Raji (cell line): ENCODE measurements around the gene ZNF511.

Experiments used
- POLR2A ChIP-seq: IDR thresholded peaks from 2 replicates; pipeline ENCODE4 v1.6.1; 2011; ENCODE audit warnings: low read depth, low read length, control low read depth; ENCODE audit not compliant: insufficient read depth

ZNF511 gene

GRCh38 chr10:133271521-133272300, 37.0 kb upstream of the ZNF511 start:
- TF ChIP-seq POLR2A, result no peak

DNA sequence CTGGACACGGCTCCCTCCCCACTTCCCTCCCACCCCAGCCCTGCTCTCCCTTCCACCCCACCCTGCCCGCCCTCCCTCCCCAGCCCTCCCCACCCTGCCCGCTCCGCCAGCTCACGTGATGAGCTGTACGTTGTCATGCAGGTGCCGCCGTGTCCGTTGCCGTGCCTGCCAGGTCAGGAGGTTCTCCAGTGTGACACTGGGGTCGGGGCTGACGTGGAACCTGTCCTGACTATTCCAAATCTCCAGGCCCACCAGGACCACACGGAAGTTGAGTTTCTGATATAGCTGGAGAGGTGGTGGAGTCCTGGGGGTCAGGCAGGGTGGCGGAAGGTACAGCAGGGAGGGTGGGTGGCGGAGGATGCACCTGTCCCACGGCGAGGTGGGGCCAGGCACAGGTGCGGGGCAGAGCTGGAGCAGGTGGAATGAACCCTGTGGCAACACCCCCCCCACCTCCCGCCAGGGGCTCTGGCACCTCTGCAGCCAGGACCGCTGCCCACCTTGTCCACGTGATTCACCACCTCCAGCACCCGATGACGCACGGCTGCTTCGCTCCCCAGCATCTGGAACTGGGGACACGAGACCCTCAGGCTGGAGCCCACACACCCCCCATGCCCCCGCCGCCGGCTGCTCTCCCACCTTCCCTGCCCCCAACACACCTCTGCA, 36.3 kb upstream of the ZNF511 start:
- no peak for TF ChIP-seq POLR2A

DNA sequence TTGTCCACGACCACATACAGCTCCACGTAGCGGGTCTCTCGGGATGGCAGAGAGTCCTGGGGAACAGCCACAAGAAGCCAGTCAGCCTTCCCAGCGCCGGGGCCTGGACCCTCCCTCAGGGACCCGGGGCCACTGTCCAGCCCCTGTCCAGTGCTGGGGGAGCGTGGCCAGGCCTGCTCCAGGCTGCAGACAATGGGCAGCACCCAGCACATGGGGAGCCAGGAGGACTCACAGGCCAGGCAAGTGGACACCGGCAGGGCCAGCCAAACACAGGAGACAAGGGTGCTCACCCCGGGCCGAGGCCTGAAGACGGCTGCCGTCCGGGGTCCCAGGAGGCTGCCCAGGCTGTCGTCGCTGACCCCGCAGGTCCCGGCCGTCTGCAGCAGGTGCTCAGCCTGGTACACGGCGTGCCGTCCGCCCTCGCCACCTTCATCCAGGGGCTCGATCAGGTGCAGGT, 35.7 kb upstream of the ZNF511 start:
- TF ChIP-seq POLR2A, result no peak

GRCh38 chr10:133273534-133274143, 35.1 kb upstream of the ZNF511 start:
- TF ChIP-seq POLR2A, result no peak

GRCh38 chr10:133274751-133275683, 33.7 kb upstream of the ZNF511 start:
- TF ChIP-seq POLR2A, result no peak

DNA sequence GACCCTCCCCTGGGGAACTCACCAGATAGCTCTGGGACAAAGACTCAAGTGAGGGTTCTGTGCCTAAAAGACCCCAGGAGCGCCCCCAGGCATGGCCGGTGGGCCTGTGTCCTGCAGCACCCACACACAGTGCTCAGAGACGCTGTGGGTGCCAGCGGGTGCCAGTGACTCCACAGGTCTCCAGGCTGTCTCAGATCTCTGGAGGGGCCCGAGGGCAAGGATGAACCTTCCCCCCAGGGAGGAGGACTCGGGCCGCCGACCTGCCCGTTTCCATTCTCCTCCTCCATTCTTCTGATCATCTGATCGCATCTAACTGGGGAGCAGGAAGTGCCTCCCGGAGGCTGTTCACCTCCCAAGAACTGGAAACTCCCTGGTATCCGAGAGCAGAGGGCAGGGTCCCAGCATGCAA, 33.0 kb upstream of the ZNF511 start:
- no peak for TF ChIP-seq POLR2A

GRCh38 chr10:133276100-133276434, 32.6 kb upstream of the ZNF511 start:
- TF ChIP-seq POLR2A, result no peak

- TF ChIP-seq POLR2A, result no peak
These were observed 32.1 kb upstream of the ZNF511 start, which contains the start of gene ADAM8 for GRCh38 chr10:133276435-133277201. TSS of gene ADAM8 (minus strand) at chr10:133276868. CDS start at chr10:133276817, 51 bp downstream.

- no peak for TF ChIP-seq POLR2A
These were observed 31.3 kb upstream of the ZNF511 start for GRCh38 chr10:133277277-133277992.

DNA sequence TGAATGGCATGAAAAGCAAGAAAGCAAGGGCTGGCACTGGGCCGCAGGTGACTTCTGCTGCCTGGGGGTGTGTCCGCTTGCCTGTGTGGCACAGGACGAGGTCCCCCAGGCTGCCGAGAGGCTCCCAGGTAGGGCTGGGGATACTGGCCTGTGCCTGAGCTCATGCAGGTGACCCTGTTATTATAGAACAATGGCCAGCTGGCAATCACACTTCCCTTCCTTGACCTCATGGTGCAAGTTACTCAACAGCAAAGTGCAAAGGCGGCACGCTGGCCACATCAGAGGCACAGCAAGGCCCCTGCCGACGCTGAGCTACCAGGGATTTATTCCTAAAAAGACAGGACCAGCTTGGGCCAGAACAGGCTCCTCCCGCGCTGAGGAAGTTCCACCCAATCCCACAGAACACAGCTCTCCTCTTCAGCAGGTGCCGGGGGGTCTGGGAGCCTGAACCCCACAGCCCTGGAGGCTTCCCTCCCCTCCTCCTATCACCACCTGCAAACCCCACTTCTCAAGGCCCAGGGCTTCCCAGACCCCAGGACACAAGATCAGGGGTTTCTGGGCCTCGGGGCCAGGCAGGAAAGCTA, 30.6 kb upstream of the ZNF511 start:
- TF ChIP-seq POLR2A, result no peak

DNA sequence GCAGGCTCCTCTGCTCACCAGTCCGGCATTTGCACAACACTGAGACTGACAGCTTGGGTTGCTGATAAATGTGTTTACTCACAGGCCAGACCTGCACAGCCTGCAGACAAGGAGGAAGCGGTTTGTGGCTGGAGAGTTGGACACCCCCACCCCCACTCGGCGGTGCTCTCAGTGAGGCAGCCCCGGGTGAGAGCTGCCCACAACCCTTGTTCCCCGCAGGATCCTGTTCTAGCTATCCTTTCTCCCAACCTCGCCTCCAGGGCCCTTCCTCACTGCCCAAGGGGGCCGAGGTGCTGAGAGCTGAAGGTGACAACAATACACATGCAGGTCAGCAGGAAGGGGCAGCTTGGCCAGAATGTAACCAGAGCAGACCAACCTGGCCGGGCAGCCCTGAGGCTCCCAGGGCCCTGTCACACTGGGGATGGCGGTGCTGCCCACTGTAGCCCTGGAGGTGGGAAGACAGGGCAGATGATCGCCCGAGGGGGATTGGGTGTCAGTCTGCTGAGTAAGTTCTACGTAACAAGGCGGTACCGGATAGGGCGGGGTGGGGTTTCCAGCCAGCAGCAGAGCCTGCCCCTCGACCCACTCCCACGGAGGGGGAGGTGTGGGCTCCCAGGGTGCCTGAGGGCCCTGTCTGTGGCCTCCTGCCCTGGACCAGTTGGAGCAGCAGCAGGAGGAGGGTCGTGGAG, 30.0 kb upstream of the ZNF511 start:
- TF ChIP-seq POLR2A, result no peak

- no peak for TF ChIP-seq POLR2A
These were observed 29.1 kb upstream of the ZNF511 start for GRCh38 chr10:133279326-133280226.
